Parathyroid adenoma (tissue), 2 donors: ENCODE data around the gene CDH4.

ENCODE experiments used
- H2AFZ ChIP-seq: fragments of 300-600 bp; sonication (generic); one replicate; pipeline ENCODE4 v1.7.0; 2017; ENCODE audit warnings: antibody characterized with exemption, mild to moderate bottlenecking
- H3K27ac ChIP-seq: fragments of 300-600 bp; sonication (generic); one replicate; pipeline ENCODE4 v1.7.0; 2017
- H3K27me3 ChIP-seq: fragments of 300-600 bp; sonication (generic); one replicate; pipeline ENCODE4 v1.7.0; 2017; ENCODE audit warnings: low read length; ENCODE audit not compliant: control insufficient read depth, insufficient read depth
- H3K36me3 ChIP-seq: fragments of 300-600 bp; sonication (generic); one replicate; pipeline ENCODE4 v1.7.0; 2017; ENCODE audit warnings: low read length; ENCODE audit not compliant: control insufficient read depth, insufficient read depth
- H3K4me1 ChIP-seq: fragments of 300-600 bp; sonication (generic); one replicate; pipeline ENCODE4 v1.7.0; 2017; ENCODE audit warnings: control low read depth
- H3K4me2 ChIP-seq: fragments of 300-600 bp; sonication (generic); one replicate; pipeline ENCODE4 v1.7.0; 2017; ENCODE audit warnings: low read length
- H3K4me3 ChIP-seq: fragments of 300-600 bp; sonication (generic); one replicate; pipeline ENCODE4 v1.7.0; 2017; ENCODE audit warnings: low read depth, low read length
- H3K79me2 ChIP-seq: fragments of 300-600 bp; sonication (generic); one replicate; pipeline ENCODE4 v1.7.0; 2017; ENCODE audit warnings: control low read depth
- H3K9ac ChIP-seq: fragments of 300-600 bp; sonication (generic); one replicate; pipeline ENCODE4 v1.7.0; 2017; ENCODE audit warnings: mild to moderate bottlenecking
- H3K9me3 ChIP-seq: fragments of 300-600 bp; sonication (generic); one replicate; pipeline ENCODE4 v1.7.0; 2017; ENCODE audit warnings: low read length; ENCODE audit not compliant: control insufficient read depth
- TF ChIP-seq, protein P1 (sequence below): fragments of 300-600 bp; sonication (generic); IDR thresholded peaks from one replicate; pipeline ENCODE4 v1.7.0; 2017; ENCODE audit warnings: antibody characterized with exemption, mild to moderate bottlenecking
- donor health status: primary hyperparathyroidism.

CDH4 gene

DNA sequence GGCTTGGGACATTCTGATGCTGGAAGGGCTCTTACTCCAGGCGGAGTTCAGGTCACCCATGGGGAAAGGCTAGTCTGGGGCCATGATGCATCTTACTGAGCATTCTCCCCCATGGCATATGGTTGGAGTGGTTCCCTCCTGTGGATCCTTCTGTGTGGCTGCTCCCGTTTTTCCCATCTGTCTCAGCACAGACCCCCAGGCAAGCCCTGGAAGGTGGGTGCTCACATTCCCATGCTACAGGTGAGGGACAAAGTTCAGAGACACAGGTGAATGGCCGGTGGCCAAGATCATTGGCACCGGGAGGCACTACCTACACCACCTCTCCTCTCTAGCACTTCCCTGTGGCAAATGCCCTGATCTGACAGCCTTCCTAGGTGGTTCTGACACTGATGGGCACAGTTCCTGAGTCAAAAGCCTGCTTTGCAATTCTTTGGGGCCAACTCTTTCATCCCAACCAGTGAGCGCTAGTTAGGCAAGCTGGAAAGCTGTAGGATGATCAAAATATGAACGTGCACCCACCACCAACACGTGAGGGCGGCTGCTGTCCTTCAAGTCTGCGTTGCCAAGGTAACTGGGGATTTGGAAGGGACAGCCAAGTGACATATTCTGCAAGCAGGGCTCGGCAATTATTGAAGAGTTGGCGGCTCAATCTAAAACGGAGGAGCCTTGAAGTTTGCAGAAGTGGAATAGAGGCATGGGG is 124.6 kb downstream of the CDH4 start:
- Histone ChIP-seq H3K4me3 (no peak overlapping the region), H3K79me2 (no peaks in the 10 kb centered on the region), H3K9ac (no peak overlapping the region), H3K4me2 (no peak overlapping the region), H3K4me1 (no peaks in the 10 kb centered on the region), H3K27ac (no peak overlapping the region), H3K9me3 (no peaks in the 10 kb centered on the region), H3K36me3 (no peaks in the 10 kb centered on the region), H3K27me3 (no peaks in the 10 kb centered on the region), H2AFZ (no peak overlapping the region)
- TF ChIP-seq, protein P1, sequence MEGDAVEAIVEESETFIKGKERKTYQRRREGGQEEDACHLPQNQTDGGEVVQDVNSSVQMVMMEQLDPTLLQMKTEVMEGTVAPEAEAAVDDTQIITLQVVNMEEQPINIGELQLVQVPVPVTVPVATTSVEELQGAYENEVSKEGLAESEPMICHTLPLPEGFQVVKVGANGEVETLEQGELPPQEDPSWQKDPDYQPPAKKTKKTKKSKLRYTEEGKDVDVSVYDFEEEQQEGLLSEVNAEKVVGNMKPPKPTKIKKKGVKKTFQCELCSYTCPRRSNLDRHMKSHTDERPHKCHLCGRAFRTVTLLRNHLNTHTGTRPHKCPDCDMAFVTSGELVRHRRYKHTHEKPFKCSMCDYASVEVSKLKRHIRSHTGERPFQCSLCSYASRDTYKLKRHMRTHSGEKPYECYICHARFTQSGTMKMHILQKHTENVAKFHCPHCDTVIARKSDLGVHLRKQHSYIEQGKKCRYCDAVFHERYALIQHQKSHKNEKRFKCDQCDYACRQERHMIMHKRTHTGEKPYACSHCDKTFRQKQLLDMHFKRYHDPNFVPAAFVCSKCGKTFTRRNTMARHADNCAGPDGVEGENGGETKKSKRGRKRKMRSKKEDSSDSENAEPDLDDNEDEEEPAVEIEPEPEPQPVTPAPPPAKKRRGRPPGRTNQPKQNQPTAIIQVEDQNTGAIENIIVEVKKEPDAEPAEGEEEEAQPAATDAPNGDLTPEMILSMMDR, result no peak

DNA sequence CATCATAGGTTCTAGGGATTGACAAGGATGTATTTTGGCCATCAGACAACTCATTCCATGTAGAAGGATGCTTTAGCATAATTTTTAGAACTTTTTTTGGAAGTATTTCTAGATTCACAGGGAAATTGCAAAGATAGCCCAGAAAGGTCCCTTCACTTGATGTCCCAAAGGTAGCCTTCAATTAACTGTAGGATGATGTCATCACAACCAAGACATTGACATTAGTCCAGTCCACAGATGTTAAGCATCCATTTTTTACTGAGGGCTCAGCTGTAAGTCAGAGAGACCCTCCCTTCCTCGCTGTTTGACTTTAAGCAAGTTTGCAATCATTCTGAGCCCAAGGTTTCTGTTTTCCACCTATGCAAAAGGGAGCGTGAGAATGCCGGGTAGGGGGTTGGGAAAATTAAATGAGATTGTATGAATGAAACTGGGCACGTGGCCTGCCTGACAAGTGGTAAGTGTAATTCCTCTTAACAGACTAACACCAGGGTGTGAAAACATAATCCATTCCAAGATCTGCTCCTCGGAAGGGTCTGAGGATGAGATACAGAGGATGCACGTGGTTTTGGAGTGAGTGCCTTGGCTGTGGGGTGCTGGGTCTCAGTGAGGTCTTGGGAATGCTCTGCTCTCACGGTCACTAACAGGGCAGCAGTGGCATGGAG is 126.8 kb downstream of the CDH4 start:
- TF ChIP-seq, protein P1, result no peak
- Histone ChIP-seq H3K9me3 (no peaks in the 10 kb centered on the region), H3K9ac (no peak overlapping the region), H3K4me1 (no peaks in the 10 kb centered on the region), H3K4me2 (no peak overlapping the region), H3K36me3 (no peaks in the 10 kb centered on the region), H3K27me3 (peaks cover 3% of the 10 kb centered on the region), H3K27ac (no peak overlapping the region), H2AFZ (no peak overlapping the region), H3K4me3 (no peak overlapping the region), H3K79me2 (no peaks in the 10 kb centered on the region)

DNA sequence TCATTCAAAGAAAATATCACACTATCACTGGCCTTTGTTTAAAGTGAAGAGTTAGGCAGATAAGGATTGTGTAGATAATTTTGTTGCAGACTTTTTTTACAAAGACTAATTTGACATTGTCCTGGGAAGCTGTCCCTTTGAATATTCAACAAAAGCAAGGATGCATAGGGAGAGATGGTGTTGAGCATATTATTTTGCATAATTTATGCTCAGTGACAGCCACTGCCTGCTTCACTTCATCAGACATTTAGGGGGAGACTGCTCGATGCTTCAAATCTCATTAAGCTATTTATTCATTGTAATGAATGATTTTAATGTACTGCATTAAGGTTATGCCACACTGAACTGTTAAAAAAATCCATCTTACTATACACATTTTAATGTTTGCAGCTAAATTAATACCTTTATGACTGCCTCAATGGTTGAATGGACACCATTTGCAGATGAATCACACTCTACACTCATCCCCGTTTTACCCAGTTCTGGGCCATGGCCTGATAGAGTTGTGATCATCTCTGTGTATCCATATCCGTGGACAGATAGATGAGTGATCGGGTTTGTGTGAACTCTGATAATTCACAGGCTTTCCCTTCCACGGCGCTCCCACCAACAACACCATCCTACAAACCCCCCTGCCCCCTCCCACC is 128.0 kb downstream of the CDH4 start:
- Histone ChIP-seq H3K79me2 (no peaks in the 10 kb centered on the region), H3K9me3 (no peaks in the 10 kb centered on the region), H3K27ac (no peak overlapping the region), H3K4me3 (no peak overlapping the region), H3K9ac (no peak overlapping the region), H3K4me2 (no peak overlapping the region), H3K4me1 (no peaks in the 10 kb centered on the region), H2AFZ (no peak overlapping the region), H3K36me3 (no peaks in the 10 kb centered on the region), H3K27me3 (peaks cover 3% of the 10 kb centered on the region)
- TF ChIP-seq, protein P1, result no peak

DNA sequence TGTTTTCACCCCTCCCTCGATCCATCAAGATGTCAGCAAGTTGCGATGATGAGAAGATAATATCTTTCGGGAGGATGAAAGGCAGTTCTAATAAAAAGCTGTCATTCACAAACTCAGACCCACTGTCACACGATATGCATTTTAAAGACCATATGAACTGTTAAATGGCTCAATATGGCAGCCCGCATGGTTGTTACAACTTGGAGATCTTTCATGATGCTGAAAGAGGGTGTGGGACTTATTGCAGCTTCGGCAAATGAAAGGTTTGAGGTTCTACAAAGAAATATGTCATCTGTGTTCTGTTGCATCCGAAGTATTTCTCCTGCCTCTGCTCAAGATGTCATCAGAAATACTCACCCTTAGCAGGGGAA is 128.5 kb downstream of the CDH4 start:
- no peaks in the 10 kb centered on the region for H3K79me2 ChIP-seq
- H2AFZ ChIP-seq, result no peak overlapping the region
- H3K4me3 ChIP-seq, result no peak overlapping the region
- no peak overlapping the region for H3K4me2 ChIP-seq
- H3K27me3 ChIP-seq, result peaks cover 3% of the 10 kb centered on the region
- no peak overlapping the region for H3K27ac ChIP-seq
- TF ChIP-seq, protein P1, result no peak
- H3K4me1 ChIP-seq, result no peaks in the 10 kb centered on the region
- no peaks in the 10 kb centered on the region for H3K9me3 ChIP-seq
- H3K36me3 ChIP-seq, result no peaks in the 10 kb centered on the region
- H3K9ac ChIP-seq, result no peak overlapping the region
